ENCODE results near the gene ATOSB.

GRCh38 chr9:35089434-35089833 is 26.2 kb downstream of the ATOSB start:
- TF ChIP-seq, protein P1, sequence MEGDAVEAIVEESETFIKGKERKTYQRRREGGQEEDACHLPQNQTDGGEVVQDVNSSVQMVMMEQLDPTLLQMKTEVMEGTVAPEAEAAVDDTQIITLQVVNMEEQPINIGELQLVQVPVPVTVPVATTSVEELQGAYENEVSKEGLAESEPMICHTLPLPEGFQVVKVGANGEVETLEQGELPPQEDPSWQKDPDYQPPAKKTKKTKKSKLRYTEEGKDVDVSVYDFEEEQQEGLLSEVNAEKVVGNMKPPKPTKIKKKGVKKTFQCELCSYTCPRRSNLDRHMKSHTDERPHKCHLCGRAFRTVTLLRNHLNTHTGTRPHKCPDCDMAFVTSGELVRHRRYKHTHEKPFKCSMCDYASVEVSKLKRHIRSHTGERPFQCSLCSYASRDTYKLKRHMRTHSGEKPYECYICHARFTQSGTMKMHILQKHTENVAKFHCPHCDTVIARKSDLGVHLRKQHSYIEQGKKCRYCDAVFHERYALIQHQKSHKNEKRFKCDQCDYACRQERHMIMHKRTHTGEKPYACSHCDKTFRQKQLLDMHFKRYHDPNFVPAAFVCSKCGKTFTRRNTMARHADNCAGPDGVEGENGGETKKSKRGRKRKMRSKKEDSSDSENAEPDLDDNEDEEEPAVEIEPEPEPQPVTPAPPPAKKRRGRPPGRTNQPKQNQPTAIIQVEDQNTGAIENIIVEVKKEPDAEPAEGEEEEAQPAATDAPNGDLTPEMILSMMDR (optimal IDR thresholded peaks at IDR 0.05 in 1 of 3, IDR thresholded peaks at IDR 0.05 in 1 of 3, conservative IDR thresholded peaks at IDR 0.05 in 1 of 3; ENCODE audit: extremely low read depth in 1 of 3, insufficient read depth in 2 of 3, low read length in 3 of 3) = no peak
- TF ChIP-seq EZH2 (IDR thresholded peaks at IDR 0.05; ENCODE audit: low read length) = no peak

Measured in keratinocyte (primary cell).